ENCODE measurements around the gene HMGXB4. TPM values are rescaled to one million over a fixed set of nuclear protein-coding genes. Genes with fewer than 3 reads are reported as not detected.

HMGXB4 gene
- total and polyA plus RNA-seq, 2 of the 13 experiments (the other 11 are each of a cell fraction or from before 2014, with no cell fraction given): 13.9 to 16.3 TPM

GRCh38 chr22:35299673-35300499, 42.6 kb downstream of the HMGXB4 start, which contains the start of gene TOM1 (continued):
- TF ChIP-seq ZFX (CRISPR knock-in tag; IDR thresholded peaks at IDR 0.05; ENCODE audit: low read depth) (peak; percentile 97), ZBTB10 (CRISPR knock-in tag; IDR thresholded peaks at IDR 0.05; ENCODE audit: borderline replicate concordance) (no peak), ATF4 (CRISPR knock-in tag; IDR thresholded peaks at IDR 0.05) (peak in 1 of 2 experiments; percentile 37; a peak in 1 of 4 replicates), ZNF180 (CRISPR knock-in tag; IDR thresholded peaks at IDR 0.05; ENCODE audit: borderline replicate concordance, low read depth) (no peak), TMF1 (CRISPR knock-in tag; IDR thresholded peaks at IDR 0.05; ENCODE audit: low read depth) (peak; percentile 86), RFX1 (IDR thresholded peaks at IDR 0.05) (0 out of 2 replicates have a peak, but pooled peaks have one; percentile 10), ZBTB1 (CRISPR knock-in tag; IDR thresholded peaks at IDR 0.05; ENCODE audit: borderline replicate concordance) (no peak), MBNL3 (CRISPR knock-in tag; conservative IDR thresholded peaks at IDR 0.05) (no peak), PBX3 (CRISPR knock-in tag; IDR thresholded peaks at IDR 0.05; ENCODE audit: borderline replicate concordance) (no peak; the same call in 1 of the 2 replicates), CHCHD3 (CRISPR knock-in tag; IDR thresholded peaks at IDR 0.05) (no peak), TARDBP (CRISPR knock-in tag; IDR thresholded peaks at IDR 0.05) (peak; percentile 68), RNF2 (conservative IDR thresholded peaks at IDR 0.05; ENCODE audit: low read depth) (no peak), ARNT2 (CRISPR knock-in tag; IDR thresholded peaks at IDR 0.05; ENCODE audit: low read depth) (no peak), E2F2 (CRISPR knock-in tag; IDR thresholded peaks at IDR 0.05; ENCODE audit: borderline replicate concordance) (no peak), SMARCE1 (IDR thresholded peaks at IDR 0.05; ENCODE audit: borderline replicate concordance) (no peak), TEF (CRISPR knock-in tag; IDR thresholded peaks at IDR 0.05) (no peak), THAP9 (CRISPR knock-in tag; IDR thresholded peaks at IDR 0.05; ENCODE audit: borderline replicate concordance) (peak; percentile 85; the same call in 1 of the 2 replicates)

All from HepG2 (cell line).